HCT116 (cell line): Measurements from ENCODE around the gene DOHH. TPM values are rescaled to one million over a fixed set of nuclear protein-coding genes. Genes with fewer than 3 reads are reported as not detected.

Experiments used
- ATAC-seq: fragments of 200-7000 bp; cut with Tn5 transposase; 2 replicates; pipeline ENCODE4 v1.9.1; 2020; ENCODE audit warnings: mild to moderate bottlenecking, moderate library complexity
- BruUV-seq: library from RNA; stranded (reverse); fragments of 400-500 nt; replicated peaks from 2 replicates; lab custom pipeline; 2021; lab: Mats Ljungman, UMichigan
- CTCF ChIA-PET: fragments of 300-600 bp; sonication (Branson Sonifier 250); formaldehyde crosslinking; loops from one replicate; lab custom pipeline; 2021; ENCODE audit warnings: antibody characterized with exemption; lab: Charles Lee
- POLR2A ChIA-PET: fragments of 300-600, 350-600 bp; sonication (Branson Sonifier 250); formaldehyde crosslinking; loops from one replicate; lab custom pipeline; 2021; ENCODE audit warnings: antibody characterized with exemption; lab: Charles Lee
- RAD21 ChIA-PET, 2 experiments: fragments of 300-600 bp; sonication (Branson Sonifier 250); formaldehyde crosslinking; loops; one replicate each; lab custom pipeline; 2023; ENCODE audit warnings: low total read pairs in 2 of 2; ENCODE audit not compliant: uncharacterized antibody in 2 of 2, unreplicated experiment in 2 of 2, low non-redundant PET in 1 of 2; lab: Charles Lee
- DNase-seq: peaks from one replicate; pipeline ENCODE4 v3.0.0-alpha.2; 2010; ENCODE audit warnings: low read depth, low spot score
- H2AFZ ChIP-seq: fragments of 200-600 bp; shearing (Covaris generic), sonication (generic); 2 replicates; pipeline ENCODE4 v1.6.1; 2017; ENCODE audit warnings: low read depth, mixed run types, mixed read lengths, antibody characterized with exemption, low read length; ENCODE audit not compliant: poor library complexity, severe bottlenecking
- H3K27ac ChIP-seq: 2 replicates; pipeline ENCODE4 v1.5.1; 2012; ENCODE audit warnings: low read depth, low read length
- H3K27me3 ChIP-seq: fragments of 200-600 bp; sonication (generic); 2 replicates; pipeline ENCODE4 v1.6.1; 2016; ENCODE audit warnings: mixed run types, low read length, mixed read lengths; ENCODE audit not compliant: insufficient read depth
- H3K36me3 ChIP-seq, 2 experiments: fragments of 200-500 bp in 1 of 2; fragments of 200-600 bp in 1 of 2; sonication (Bioruptor generic) in 1 of 2; sonication (generic) in 1 of 2; 2 replicates each; pipeline versions ENCODE4 v1.5.1 to v1.6.1; 2014 to 2016; ENCODE audit warnings: low read length in 2 of 2, inconsistent platforms in 1 of 2, mixed read lengths in 1 of 2, mixed run types in 1 of 2; ENCODE audit not compliant: insufficient read depth in 2 of 2, control insufficient read depth in 1 of 2
- H3K4me1 ChIP-seq, 2 experiments: fragments of 200-600 bp in 1 of 2; sonication (generic) in 1 of 2; 2 replicates each; pipeline versions ENCODE4 v1.5.1 to v1.6.1; 2012 to 2017; ENCODE audit warnings: low read length in 2 of 2, inconsistent platforms in 1 of 2, mild to moderate bottlenecking in 1 of 2, mixed read lengths in 1 of 2, mixed run types in 1 of 2, moderate library complexity in 1 of 2; ENCODE audit not compliant: insufficient read depth in 2 of 2, control insufficient read depth in 1 of 2
- H3K4me2 ChIP-seq: fragments of 200-600 bp; sonication (generic); 2 replicates; pipeline ENCODE4 v1.6.1; 2017; ENCODE audit warnings: mixed run types, low read length, mixed read lengths
- H3K4me3 ChIP-seq, 2 experiments: fragments of 200-600 bp in 1 of 2; sonication (generic) in 1 of 2; replicated peaks in 1 of 2; 2 replicates each; pipeline ENCODE4 v1.5.1; 2011 to 2016; ENCODE audit warnings: low read length in 2 of 2, control low read depth in 1 of 2, low read depth in 1 of 2, mild to moderate bottlenecking in 1 of 2, mixed read lengths in 1 of 2, mixed run types in 1 of 2
- H3K79me2 ChIP-seq: fragments of 200-600 bp; sonication (generic); 2 replicates; pipeline ENCODE4 v1.6.1; 2017; ENCODE audit warnings: mild to moderate bottlenecking, mixed run types, low read length, moderate library complexity, mixed read lengths; ENCODE audit not compliant: insufficient read depth
- H3K9ac ChIP-seq: fragments of 200-600 bp; sonication (generic); 2 replicates; pipeline ENCODE4 v1.6.1; 2016; ENCODE audit warnings: low read length, mixed read lengths
- H3K9me2 ChIP-seq: fragments of 200-600 bp; sonication (generic), shearing (Covaris generic); 2 replicates; pipeline ENCODE4 v1.6.1; 2017; ENCODE audit warnings: mixed run types, mild to moderate bottlenecking, moderate library complexity; ENCODE audit not compliant: insufficient read depth
- H3K9me3 ChIP-seq, 2 experiments: fragments of 200-500 bp in 1 of 2; fragments of 200-600 bp in 1 of 2; sonication (Bioruptor generic) in 1 of 2; sonication (generic) in 1 of 2; 2 replicates each; pipeline ENCODE4 v1.6.1; 2014 to 2017; ENCODE audit warnings: low read length in 2 of 2, mixed read lengths in 2 of 2, inconsistent platforms in 1 of 2, low read depth in 1 of 2, mild to moderate bottlenecking in 1 of 2, mixed run types in 1 of 2, moderate library complexity in 1 of 2; ENCODE audit not compliant: control insufficient read depth in 1 of 2, insufficient read depth in 1 of 2
- H4K20me1 ChIP-seq: fragments of 200-600 bp; sonication (generic), shearing (Covaris generic); 2 replicates; pipeline ENCODE4 v1.6.1; 2017; ENCODE audit warnings: mixed run types, mild to moderate bottlenecking, moderate library complexity; ENCODE audit not compliant: insufficient read depth
- FOSL1 ChIP-seq: IDR thresholded peaks from 2 replicates; pipeline ENCODE4 v1.6.1; 2012; ENCODE audit warnings: low read depth
- JUND ChIP-seq: IDR thresholded peaks from 2 replicates; pipeline ENCODE4 v1.6.1; 2012
- POLR2AphosphoS5 ChIP-seq: IDR thresholded peaks from 2 replicates; pipeline ENCODE4 v1.6.1; 2011; ENCODE audit warnings: mild to moderate bottlenecking, low read depth, low read length, moderate library complexity
- RAD21 ChIP-seq: IDR thresholded peaks from 2 replicates; pipeline ENCODE4 v1.6.1; 2012; ENCODE audit warnings: low read depth, mild to moderate bottlenecking
- SIN3A ChIP-seq: IDR thresholded peaks from 2 replicates; pipeline ENCODE4 v1.6.1; 2012; ENCODE audit warnings: low read depth
- SP1 ChIP-seq: IDR thresholded peaks from 2 replicates; pipeline ENCODE4 v1.6.1; 2012; ENCODE audit warnings: low read depth
- YY1 ChIP-seq: IDR thresholded peaks from 2 replicates; pipeline ENCODE4 v1.6.1; 2011; ENCODE audit warnings: low read length, low read depth, moderate library complexity, mild to moderate bottlenecking; ENCODE audit not compliant: insufficient replicate concordance; ENCODE audit errors: extremely low read depth
- intact Hi-C: fragments of 100-400 bp; cut with micrococcal nuclease; formaldehyde crosslinking; loops from 2 replicates; pipeline ENCODE4 v1.10.0; 2022
- total RNA-seq: library from RNA; stranded (reverse); gene quantifications from one replicate; pipeline ENCODE4 v1.2.1, GENCODE V29; 2021; ENCODE audit not compliant: unreplicated experiment
- TF ChIP-seq, protein P1 (sequence below), 3 experiments: fragments of 200-600 bp in 1 of 3; sonication (generic) in 1 of 3; IDR thresholded peaks in 2 of 3; conservative IDR thresholded peaks in 1 of 3; 2 replicates each; pipeline ENCODE4 v1.5.1; 2012 to 2017; ENCODE audit warnings: low read depth in 2 of 3, low read length in 2 of 3, antibody characterized with exemption in 1 of 3, borderline replicate concordance in 1 of 3, control low read depth in 1 of 3, mild to moderate bottlenecking in 1 of 3, mixed read lengths in 1 of 3, mixed run types in 1 of 3, moderate library complexity in 1 of 3; ENCODE audit not compliant: insufficient read depth in 1 of 3
- TF ChIP-seq, protein P2 (sequence below): IDR thresholded peaks from 2 replicates; pipeline ENCODE4 v1.6.1; 2011; ENCODE audit warnings: mild to moderate bottlenecking, low read length, moderate library complexity; ENCODE audit not compliant: insufficient replicate concordance; ENCODE audit errors: extremely low read depth
- TF ChIP-seq, protein P3 (sequence below): IDR thresholded peaks from 2 replicates; pipeline ENCODE4 v1.6.1; 2012
- TF ChIP-seq, protein P4 (sequence below): IDR thresholded peaks from 2 replicates; pipeline ENCODE4 v1.6.1; 2012; ENCODE audit warnings: low read depth

The DOHH gene
- total RNA-seq, 1 experiment from 2014 or later, result 20.9 TPM

DNA sequence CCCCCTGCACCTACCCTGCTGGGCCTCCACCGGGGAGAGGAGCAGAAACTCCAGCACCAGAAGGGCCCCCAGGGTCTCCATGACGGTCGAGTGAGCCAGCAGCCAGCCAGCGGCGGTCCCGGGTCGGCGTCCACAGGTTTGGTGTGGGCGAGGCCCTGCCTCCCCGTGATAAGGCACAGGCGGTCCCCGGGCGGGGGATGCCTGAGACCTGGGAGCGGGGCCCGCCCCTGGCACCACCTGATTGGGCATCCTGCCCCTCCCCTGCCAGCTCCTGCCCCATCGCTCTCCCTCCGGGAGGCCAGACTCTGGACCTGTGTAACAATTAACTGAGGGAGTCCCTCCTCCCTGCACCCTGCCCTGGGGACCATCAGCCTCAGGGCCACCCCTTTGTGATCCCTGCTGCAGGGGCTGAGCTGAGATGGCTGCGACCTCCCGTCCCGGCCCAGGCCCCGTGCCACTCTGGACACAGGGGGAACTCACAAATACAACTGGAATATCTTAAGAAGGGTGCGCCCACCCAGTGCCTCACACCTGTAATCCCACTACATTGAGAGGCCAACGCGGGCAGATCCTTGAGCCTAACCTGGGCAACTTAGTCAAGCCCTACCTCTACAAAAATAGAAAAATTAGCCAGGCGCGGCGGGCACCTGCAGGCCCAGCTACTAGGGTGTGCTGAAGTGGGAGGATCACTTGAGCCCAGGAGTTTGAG is 19.9 kb downstream of the DOHH start, which contains the start of gene SMIM24 (continued):
- TF ChIP-seq, protein P1, sequence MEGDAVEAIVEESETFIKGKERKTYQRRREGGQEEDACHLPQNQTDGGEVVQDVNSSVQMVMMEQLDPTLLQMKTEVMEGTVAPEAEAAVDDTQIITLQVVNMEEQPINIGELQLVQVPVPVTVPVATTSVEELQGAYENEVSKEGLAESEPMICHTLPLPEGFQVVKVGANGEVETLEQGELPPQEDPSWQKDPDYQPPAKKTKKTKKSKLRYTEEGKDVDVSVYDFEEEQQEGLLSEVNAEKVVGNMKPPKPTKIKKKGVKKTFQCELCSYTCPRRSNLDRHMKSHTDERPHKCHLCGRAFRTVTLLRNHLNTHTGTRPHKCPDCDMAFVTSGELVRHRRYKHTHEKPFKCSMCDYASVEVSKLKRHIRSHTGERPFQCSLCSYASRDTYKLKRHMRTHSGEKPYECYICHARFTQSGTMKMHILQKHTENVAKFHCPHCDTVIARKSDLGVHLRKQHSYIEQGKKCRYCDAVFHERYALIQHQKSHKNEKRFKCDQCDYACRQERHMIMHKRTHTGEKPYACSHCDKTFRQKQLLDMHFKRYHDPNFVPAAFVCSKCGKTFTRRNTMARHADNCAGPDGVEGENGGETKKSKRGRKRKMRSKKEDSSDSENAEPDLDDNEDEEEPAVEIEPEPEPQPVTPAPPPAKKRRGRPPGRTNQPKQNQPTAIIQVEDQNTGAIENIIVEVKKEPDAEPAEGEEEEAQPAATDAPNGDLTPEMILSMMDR (IDR thresholded peaks at IDR 0.05 in 2 of 3, conservative IDR thresholded peaks at IDR 0.05 in 1 of 3; ENCODE audit: borderline replicate concordance in 1 of 3, insufficient read depth in 1 of 3, low read depth in 2 of 3, low read length in 2 of 3), result no peak
- TF ChIP-seq POLR2AphosphoS5 (no peak), RAD21 (no peak), SIN3A (no peak), FOSL1 (no peak), JUND (no peak)
- TF ChIP-seq, protein P2, sequence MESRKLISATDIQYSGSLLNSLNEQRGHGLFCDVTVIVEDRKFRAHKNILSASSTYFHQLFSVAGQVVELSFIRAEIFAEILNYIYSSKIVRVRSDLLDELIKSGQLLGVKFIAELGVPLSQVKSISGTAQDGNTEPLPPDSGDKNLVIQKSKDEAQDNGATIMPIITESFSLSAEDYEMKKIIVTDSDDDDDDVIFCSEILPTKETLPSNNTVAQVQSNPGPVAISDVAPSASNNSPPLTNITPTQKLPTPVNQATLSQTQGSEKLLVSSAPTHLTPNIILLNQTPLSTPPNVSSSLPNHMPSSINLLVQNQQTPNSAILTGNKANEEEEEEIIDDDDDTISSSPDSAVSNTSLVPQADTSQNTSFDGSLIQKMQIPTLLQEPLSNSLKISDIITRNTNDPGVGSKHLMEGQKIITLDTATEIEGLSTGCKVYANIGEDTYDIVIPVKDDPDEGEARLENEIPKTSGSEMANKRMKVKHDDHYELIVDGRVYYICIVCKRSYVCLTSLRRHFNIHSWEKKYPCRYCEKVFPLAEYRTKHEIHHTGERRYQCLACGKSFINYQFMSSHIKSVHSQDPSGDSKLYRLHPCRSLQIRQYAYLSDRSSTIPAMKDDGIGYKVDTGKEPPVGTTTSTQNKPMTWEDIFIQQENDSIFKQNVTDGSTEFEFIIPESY, result no peak
- TF ChIP-seq, protein P3, sequence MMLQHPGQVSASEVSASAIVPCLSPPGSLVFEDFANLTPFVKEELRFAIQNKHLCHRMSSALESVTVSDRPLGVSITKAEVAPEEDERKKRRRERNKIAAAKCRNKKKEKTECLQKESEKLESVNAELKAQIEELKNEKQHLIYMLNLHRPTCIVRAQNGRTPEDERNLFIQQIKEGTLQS, result no peak
- TF ChIP-seq, all 23 proteins: peak for 0

DNA sequence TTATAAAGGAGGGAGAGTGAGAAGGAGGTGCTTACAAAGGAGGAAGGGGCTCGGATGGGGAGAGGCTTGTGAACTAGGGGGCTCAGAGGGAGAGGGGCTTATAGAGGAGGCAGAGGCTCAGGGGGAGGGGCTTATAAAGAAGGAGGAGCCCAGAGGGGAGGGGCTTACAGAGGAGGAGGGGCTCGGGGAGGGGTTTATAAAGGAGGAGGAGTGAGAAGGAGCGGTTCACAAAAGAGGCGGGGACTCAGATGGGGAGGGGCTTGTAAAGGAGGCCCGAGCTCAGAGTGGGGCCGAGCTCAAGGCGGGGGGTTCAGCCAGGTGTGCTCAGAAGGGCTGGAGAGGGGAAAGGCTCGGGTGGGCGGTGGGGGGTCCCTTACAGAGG is 20.6 kb downstream of the DOHH start:
- Histone ChIP-seq H3K4me3 (no peak overlapping the region), H3K9me3 (no peaks in the 10 kb centered on the region), H3K79me2 (no peaks in the 10 kb centered on the region), H3K4me1 (peaks cover 0 to 7% of the 10 kb centered on the region in 2 experiments; a peak in 2 of 4 replicates), H3K9ac (no peak overlapping the region), H3K9me2 (no peaks in the 10 kb centered on the region), H4K20me1 (no peaks in the 10 kb centered on the region), H2AFZ (no peak overlapping the region), H3K36me3 (no peaks in the 10 kb centered on the region), H3K4me2 (no peak overlapping the region), H3K27ac (no peak overlapping the region), H3K27me3 (peaks cover 4% of the 10 kb centered on the region; the same call in 1 of the 2 replicates)
- ChIA-PET CTCF (interaction anchor here (0.9 to 1.0 kb wide), 2 partner anchors 153 to 175 kb away, joined by 3 to 5 read pairs; no protein-coding TSS in a partner anchor), POLR2A (interaction anchor here (0.6 kb wide), 1 partner anchor 156 kb away, joined by 5 read pairs; no protein-coding TSS in a partner anchor), RAD21 (no interaction called here)
- intact Hi-C loops, result no loop called here
- ATAC-seq, result peak; percentile 71
- DNase-seq, result no peak
- no TSS peak for BruUV-seq
- TF ChIP-seq, protein P4, sequence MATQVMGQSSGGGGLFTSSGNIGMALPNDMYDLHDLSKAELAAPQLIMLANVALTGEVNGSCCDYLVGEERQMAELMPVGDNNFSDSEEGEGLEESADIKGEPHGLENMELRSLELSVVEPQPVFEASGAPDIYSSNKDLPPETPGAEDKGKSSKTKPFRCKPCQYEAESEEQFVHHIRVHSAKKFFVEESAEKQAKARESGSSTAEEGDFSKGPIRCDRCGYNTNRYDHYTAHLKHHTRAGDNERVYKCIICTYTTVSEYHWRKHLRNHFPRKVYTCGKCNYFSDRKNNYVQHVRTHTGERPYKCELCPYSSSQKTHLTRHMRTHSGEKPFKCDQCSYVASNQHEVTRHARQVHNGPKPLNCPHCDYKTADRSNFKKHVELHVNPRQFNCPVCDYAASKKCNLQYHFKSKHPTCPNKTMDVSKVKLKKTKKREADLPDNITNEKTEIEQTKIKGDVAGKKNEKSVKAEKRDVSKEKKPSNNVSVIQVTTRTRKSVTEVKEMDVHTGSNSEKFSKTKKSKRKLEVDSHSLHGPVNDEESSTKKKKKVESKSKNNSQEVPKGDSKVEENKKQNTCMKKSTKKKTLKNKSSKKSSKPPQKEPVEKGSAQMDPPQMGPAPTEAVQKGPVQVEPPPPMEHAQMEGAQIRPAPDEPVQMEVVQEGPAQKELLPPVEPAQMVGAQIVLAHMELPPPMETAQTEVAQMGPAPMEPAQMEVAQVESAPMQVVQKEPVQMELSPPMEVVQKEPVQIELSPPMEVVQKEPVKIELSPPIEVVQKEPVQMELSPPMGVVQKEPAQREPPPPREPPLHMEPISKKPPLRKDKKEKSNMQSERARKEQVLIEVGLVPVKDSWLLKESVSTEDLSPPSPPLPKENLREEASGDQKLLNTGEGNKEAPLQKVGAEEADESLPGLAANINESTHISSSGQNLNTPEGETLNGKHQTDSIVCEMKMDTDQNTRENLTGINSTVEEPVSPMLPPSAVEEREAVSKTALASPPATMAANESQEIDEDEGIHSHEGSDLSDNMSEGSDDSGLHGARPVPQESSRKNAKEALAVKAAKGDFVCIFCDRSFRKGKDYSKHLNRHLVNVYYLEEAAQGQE, result no peak
- TF ChIP-seq SP1 (no peak), YY1 (no peak), RAD21 (no peak), POLR2AphosphoS5 (no peak)
- TF ChIP-seq, protein P1 (IDR thresholded peaks at IDR 0.05 in 2 of 3, conservative IDR thresholded peaks at IDR 0.05 in 1 of 3; ENCODE audit: borderline replicate concordance in 1 of 3, insufficient read depth in 1 of 3, low read depth in 2 of 3, low read length in 2 of 3), result no peak
